Fibroblast of peridontal ligament (primary cell): ENCODE measurements around the gene FAM222B.
"Not testable (repeated sequence)": the region's sequence is repeated elsewhere in the genome, so short reads cannot be mapped to it uniquely, and the experiment has no call there.

Experiments used
- DNase-seq: peaks from one replicate; pipeline ENCODE4 v3.0.0-alpha.2; 2010; ENCODE audit errors: extremely low read depth

The FAM222B gene

GRCh38 chr17:28841901-28842281 lies 699 bp downstream of the FAM222B start:
- no peak for DNase-seq

DNA sequence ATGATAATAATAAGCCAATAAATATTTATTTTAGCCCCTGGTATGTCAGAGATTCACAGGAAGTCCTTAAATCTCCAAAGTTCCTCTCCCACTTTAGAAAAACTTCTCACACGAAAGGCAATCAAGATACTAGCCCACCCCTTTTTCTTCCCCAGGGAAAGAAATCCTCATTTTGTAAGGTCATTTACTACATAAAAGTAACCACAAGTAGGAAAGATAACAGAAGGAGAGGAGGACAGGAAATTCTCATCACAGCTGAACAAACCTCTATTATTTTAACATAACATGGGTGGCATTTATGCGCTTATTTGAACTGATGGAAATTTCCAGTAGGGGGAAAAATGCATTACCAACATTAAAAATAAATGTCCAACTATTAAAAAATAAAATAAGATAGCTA lies 3.4 kb downstream of the FAM222B start:
- DNase-seq = no peak

GRCh38 chr17:28836541-28836940 lies 6.0 kb downstream of the FAM222B start:
- not testable (repeated sequence) for DNase-seq

- DNase-seq = no peak
These were observed 8.2 kb downstream of the FAM222B start for GRCh38 chr17:28834420-28834819.

DNA sequence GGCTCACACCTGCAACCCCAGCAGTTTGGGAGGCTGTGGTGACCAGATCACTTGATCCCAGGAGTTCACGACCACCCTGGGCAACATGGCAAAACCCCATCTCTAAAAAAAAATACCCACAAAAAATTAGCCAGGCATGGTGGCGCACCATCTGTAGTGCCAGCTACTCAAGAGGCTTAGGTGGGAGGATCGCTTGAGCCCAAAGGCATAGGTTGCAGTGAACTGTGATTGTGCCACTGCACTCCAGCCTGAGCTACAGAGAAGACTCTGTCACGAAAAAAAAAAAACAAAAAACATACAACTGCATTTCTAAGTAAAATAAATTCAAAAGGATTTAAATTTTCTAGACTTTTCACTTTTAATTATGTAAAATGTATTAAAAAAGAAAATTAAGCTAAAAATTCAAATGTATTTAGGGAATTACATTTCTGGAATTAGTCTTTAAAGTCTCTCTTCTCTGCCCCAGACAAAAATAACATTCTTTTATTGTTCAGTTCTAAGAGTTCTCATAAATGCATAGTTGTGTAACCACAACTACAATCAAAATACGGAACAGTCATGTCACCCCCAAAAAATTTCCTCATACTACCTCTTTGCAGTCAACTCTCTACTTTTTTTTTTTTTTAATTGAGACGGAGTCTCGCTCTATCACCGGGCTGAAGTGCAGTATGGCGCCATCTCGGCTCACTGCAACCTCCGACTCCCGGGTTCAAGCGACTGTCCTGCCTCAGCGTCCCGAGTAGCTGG lies 14.1 kb downstream of the FAM222B start:
- DNase-seq = peak; percentile 13

- no peak for DNase-seq
These were observed 14.9 kb downstream of the FAM222B start for GRCh38 chr17:28827672-28828071.

GRCh38 chr17:28819582-28819981 lies 23.0 kb downstream of the FAM222B start:
- no peak for DNase-seq

- no peak for DNase-seq
These were observed 23.8 kb downstream of the FAM222B start for GRCh38 chr17:28818819-28819221.

GRCh38 chr17:28816540-28816939 lies 26.1 kb downstream of the FAM222B start:
- DNase-seq = no peak

- DNase-seq = peak; percentile 60
These were observed 29.7 kb downstream of the FAM222B start for GRCh38 chr17:28812748-28813377.

GRCh38 chr17:28812091-28812747 lies 30.4 kb downstream of the FAM222B start:
- peak; percentile 92 for DNase-seq

DNA sequence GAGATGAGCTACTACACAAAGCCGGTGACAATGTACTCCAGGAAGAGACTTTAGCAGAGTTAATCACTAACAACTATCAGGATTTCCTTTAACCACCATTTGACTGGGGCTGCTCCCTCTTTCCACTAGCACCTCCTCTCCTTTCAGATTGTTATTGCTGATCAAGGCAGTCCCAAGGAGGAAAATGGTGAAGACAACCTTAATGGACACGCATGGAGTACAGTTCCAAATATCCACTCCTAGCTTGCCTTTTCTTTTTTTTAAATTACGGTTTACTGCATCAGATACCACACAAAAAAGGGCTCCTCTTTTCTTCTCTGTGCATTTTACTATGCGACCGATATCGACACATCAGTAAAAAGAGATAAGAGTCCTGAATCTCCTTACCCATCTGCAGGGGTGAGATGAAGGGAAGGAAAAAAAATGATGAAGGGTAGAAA lies 30.9 kb downstream of the FAM222B start:
- DNase-seq = peak; percentile 40

- no peak for DNase-seq
These were observed 32.2 kb downstream of the FAM222B start for GRCh38 chr17:28810437-28810836.

GRCh38 chr17:28807925-28808634 lies 34.5 kb downstream of the FAM222B start:
- peak; percentile 86 for DNase-seq

DNA sequence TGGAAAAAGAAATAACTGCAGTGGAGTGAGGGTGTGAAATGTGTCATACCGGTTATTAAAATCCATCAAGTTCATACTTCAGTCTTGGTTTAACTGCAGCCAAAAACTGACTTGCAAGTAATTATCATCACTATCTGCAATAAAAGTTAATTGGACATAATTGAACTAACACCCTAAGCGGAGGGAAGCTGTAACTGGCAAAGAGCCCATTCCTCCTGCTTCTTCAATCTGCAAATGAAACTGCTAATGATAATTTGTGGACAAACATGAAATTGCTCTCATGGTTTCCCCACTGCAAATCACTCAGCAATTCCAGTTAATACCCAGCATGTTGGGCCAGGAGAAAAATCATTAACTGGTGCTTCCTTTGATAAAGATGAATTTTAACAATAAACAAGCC lies 46.5 kb downstream of the FAM222B start:
- no peak for DNase-seq

DNA sequence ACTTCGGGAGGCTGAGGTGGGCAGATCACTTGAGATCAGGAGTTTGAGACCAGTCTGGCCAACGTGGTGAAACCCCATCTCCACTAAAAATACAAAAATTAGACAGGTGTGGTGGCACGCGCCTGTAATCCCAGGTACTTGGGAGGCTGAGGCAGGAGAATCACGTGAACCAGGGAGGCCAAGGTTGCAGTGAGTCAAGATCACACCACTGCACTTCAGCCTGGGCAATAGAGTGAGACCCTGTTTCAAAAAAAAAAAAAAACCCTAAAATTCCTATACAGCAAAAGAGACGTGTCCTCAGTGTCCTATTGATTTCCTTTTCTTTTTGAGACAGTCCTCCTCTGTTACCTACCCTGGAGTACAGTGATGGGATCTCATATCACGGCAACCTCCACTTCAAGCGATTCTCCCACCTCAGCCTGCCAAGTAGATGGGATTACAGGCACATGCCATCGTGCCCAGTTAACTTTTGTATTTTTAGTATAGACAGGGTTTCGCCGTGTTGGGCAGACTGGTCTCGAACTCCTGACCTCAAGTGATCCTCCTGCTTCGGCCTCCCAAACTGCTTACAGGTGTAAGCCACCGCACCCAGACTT lies 47.6 kb downstream of the FAM222B start:
- DNase-seq = not testable (repeated sequence)

- DNase-seq = peak; percentile 6
These were observed 49.5 kb downstream of the FAM222B start for GRCh38 chr17:28792877-28793661.

DNA sequence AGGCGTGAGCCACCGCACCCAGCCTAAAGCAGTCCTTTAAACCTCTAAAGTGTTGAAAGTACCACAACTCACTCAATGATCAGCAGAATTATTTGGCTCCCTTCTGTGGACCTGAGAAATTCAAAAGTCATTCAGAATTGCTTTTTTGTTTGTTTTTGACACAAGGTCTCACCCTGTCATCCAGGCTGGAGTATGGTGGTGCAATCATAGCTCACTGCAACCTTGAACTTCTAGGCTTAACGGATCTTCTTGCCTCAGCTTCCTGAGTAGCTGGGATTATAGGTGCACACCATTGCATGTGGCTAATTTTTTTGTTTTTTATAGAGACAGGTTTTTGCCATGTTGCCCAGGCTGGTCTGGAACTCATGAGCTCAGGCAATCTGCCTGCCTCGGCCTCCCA lies 54.5 kb downstream of the FAM222B start:
- DNase-seq = no peak

GRCh38 chr17:28783161-28783560 lies 59.4 kb downstream of the FAM222B start:
- DNase-seq = no peak

GRCh38 chr17:28779601-28780000 lies 63.0 kb downstream of the FAM222B start:
- DNase-seq = not testable (repeated sequence)

- no peak for DNase-seq
These were observed 65.4 kb downstream of the FAM222B start for GRCh38 chr17:28777178-28777577.
